HepG2 (cell line): ENCODE measurements around the gene ARTN. TPM values are rescaled to one million over a fixed set of nuclear protein-coding genes. Genes with fewer than 3 reads are reported as not detected.

ENCODE experiments used
- ATAC-seq: fragments of 200-7000 bp; cut with Tn5 transposase; 3 replicates; pipeline ENCODE4 v1.9.1; 2020; ENCODE audit warnings: mild to moderate bottlenecking, moderate library complexity
- BruUV-seq: library from RNA; stranded (reverse); fragments of 400-500 nt; replicated peaks from 2 replicates; lab custom pipeline; 2021; lab: Mats Ljungman, UMichigan
- CTCF ChIA-PET: fragments of 300-600 bp; formaldehyde crosslinking; extraction: SDS; loops from one replicate; lab custom pipeline; 2021; ENCODE audit warnings: low total read pairs, inconsistent platforms, low intra/inter-chr PET ratio; lab: Yijun Ruan, JAX
- POLR2A ChIA-PET: fragments of 350-600 bp; sonication (Branson Sonifier 250); formaldehyde crosslinking; loops from one replicate; lab custom pipeline; 2020; ENCODE audit warnings: antibody characterized with exemption, inconsistent platforms; lab: Yijun Ruan, JAX
- DNase-seq: peaks from one replicate; pipeline ENCODE4 v3.0.0-alpha.2; 2015; ENCODE audit warnings: low spot score
- FAIRE-seq: peaks from 3 replicates; lab custom pipeline; 2011; peaks lifted over from hg19 to GRCh38; lab: Jason Lieb, UNC
- H2AFZ ChIP-seq: one replicate; pipeline ENCODE4 v1.6.1; 2011; ENCODE audit warnings: low read length, inconsistent platforms
- H3K27ac ChIP-seq: fragments of 300-600 bp; 3 replicates; pipeline ENCODE4 v1.8.0; 2011; ENCODE audit warnings: mixed run types, mild to moderate bottlenecking, mixed read lengths, low read length, inconsistent platforms; ENCODE audit not compliant: insufficient read depth; ENCODE audit errors: extremely low read length
- H3K27me3 ChIP-seq, 2 experiments: fragments of 200-600 bp in 1 of 2; 2 replicates in 1 of 2; 3 replicates in 1 of 2; pipeline versions ENCODE4 v1.6.0 to v1.8.0; 2011; ENCODE audit warnings: low read length in 2 of 2, mild to moderate bottlenecking in 2 of 2, moderate library complexity in 2 of 2, inconsistent platforms in 1 of 2; ENCODE audit not compliant: insufficient read depth in 2 of 2, control insufficient read depth in 1 of 2
- H3K36me3 ChIP-seq, 2 experiments: fragments of 200-600 bp in 1 of 2; replicated peaks in 1 of 2; 2 replicates in 1 of 2; 3 replicates in 1 of 2; pipeline versions ENCODE4 v1.5.1 to v1.8.0; 2011; ENCODE audit warnings: low read length in 2 of 2, inconsistent platforms in 1 of 2; ENCODE audit not compliant: insufficient read depth in 2 of 2, control insufficient read depth in 1 of 2
- H3K4me1 ChIP-seq: 2 replicates; pipeline ENCODE4 v1.5.1; 2012; ENCODE audit warnings: low read length, inconsistent platforms; ENCODE audit not compliant: insufficient read depth
- H3K4me2 ChIP-seq: 2 replicates; pipeline ENCODE4 v1.6.0; 2011; ENCODE audit warnings: low read depth, low read length, inconsistent platforms
- H3K4me3 ChIP-seq, 3 experiments: fragments of 200-600 bp in 1 of 3; sonication (generic), shearing (Covaris generic) in 1 of 3; replicated peaks in 1 of 3; 2 replicates each; pipeline ENCODE4 v1.5.1; 2011 to 2016; ENCODE audit warnings: low read length in 3 of 3, inconsistent platforms in 2 of 3, low read depth in 2 of 3, mild to moderate bottlenecking in 2 of 3, control low read depth in 1 of 3, mixed read lengths in 1 of 3; ENCODE audit not compliant: insufficient read depth in 1 of 3
- H3K79me2 ChIP-seq: one replicate; pipeline ENCODE4 v1.6.1; 2011; ENCODE audit warnings: low read length, inconsistent platforms; ENCODE audit not compliant: insufficient read depth
- H3K9ac ChIP-seq: 2 replicates; pipeline ENCODE4 v1.6.0; 2011; ENCODE audit warnings: mild to moderate bottlenecking, low read depth, low read length, inconsistent platforms; ENCODE audit not compliant: insufficient read depth
- H3K9me3 ChIP-seq: 2 replicates; pipeline ENCODE4 v1.5.1; 2012; ENCODE audit warnings: mild to moderate bottlenecking, low read length
- H4K20me1 ChIP-seq: 2 replicates; pipeline ENCODE4 v1.6.0; 2011; ENCODE audit warnings: inconsistent platforms, mild to moderate bottlenecking, low read length, moderate library complexity; ENCODE audit not compliant: insufficient read depth
- ARHGAP35 ChIP-seq: sonication (generic); formaldehyde crosslinking; IDR thresholded peaks from 2 replicates; pipeline ENCODE4 v1.9.0; 2022; ENCODE audit warnings: mild to moderate bottlenecking, inconsistent platforms, moderate library complexity, missing genetic modification reagents, borderline replicate concordance
- CTCF ChIP-seq: sonication (generic); formaldehyde crosslinking; IDR thresholded peaks from 2 replicates; pipeline ENCODE4 v1.5.0; 2020; ENCODE audit warnings: mild to moderate bottlenecking, missing genetic modification reagents, moderate library complexity
- KMT2A ChIP-seq: sonication (generic); formaldehyde crosslinking; IDR thresholded peaks from 2 replicates; pipeline ENCODE4 v1.4.0; 2020; ENCODE audit warnings: missing genetic modification reagents
- LCORL ChIP-seq, 2 experiments: fragments of 450-650 bp in 1 of 2; sonication (generic) in 1 of 2; formaldehyde crosslinking in 1 of 2; IDR thresholded peaks; 2 replicates each; pipeline versions ENCODE4 v1.5.0 to v1.6.1; 2017 to 2020; ENCODE audit warnings: antibody characterized with exemption in 1 of 2, missing genetic modification reagents in 1 of 2
- SMC3 ChIP-seq: IDR thresholded peaks from 2 replicates; pipeline ENCODE4 v1.6.1; 2011; ENCODE audit warnings: low read length, improper control_type of control experiment
- SNRNP70 ChIP-seq: fragments of 200-400 bp; formaldehyde crosslinking; IDR thresholded peaks from 2 replicates; pipeline ENCODE4 v1.6.1; 2017; ENCODE audit warnings: mild to moderate bottlenecking, low read depth, low read length, moderate library complexity
- TBX2 ChIP-seq: sonication (generic); formaldehyde crosslinking; IDR thresholded peaks from 2 replicates; pipeline ENCODE4 v1.5.0; 2020; ENCODE audit warnings: missing genetic modification reagents, mild to moderate bottlenecking, borderline replicate concordance
- TP53 ChIP-seq: sonication (generic); formaldehyde crosslinking; conservative IDR thresholded peaks from 2 replicates; pipeline ENCODE4 v1.4.0; 2020; ENCODE audit warnings: missing genetic modification reagents
- WIZ ChIP-seq: sonication (generic); formaldehyde crosslinking; IDR thresholded peaks from 2 replicates; pipeline ENCODE4 v1.5.1; 2020; ENCODE audit warnings: mild to moderate bottlenecking, missing genetic modification reagents
- ZBTB2 ChIP-seq: sonication (generic); formaldehyde crosslinking; IDR thresholded peaks from 2 replicates; pipeline ENCODE4 v1.8.0; 2022; ENCODE audit warnings: low read depth, missing genetic modification reagents
- ZNF775 ChIP-seq: sonication (generic); formaldehyde crosslinking; IDR thresholded peaks from 2 replicates; pipeline ENCODE4 v1.4.0; 2020; ENCODE audit warnings: missing genetic modification reagents, mild to moderate bottlenecking, moderate library complexity, borderline replicate concordance
- ZNF878 ChIP-seq: sonication (generic); formaldehyde crosslinking; IDR thresholded peaks from 2 replicates; pipeline ENCODE4 v1.8.1; 2023; ENCODE audit warnings: mild to moderate bottlenecking, missing genetic modification reagents, moderate library complexity
- WGBS: methylation state at CpG from one replicate; pipeline ENCODE4 v1.1.6; 2017; ENCODE audit warnings: low lambda C conversion rate; 5-methylcytosine and 5-hydroxymethylcytosine counted together
- in situ Hi-C: cut with HindIII; loops from 2 replicates; pipeline ENCODE4 v1.10.0; 2017; ENCODE audit warnings: low pct_unique_long_range_greater_than_20kb; ENCODE audit not compliant: extremely low pct_ligation_motif_present
- intact Hi-C: fragments of 100-400 bp; cut with micrococcal nuclease; formaldehyde crosslinking; loops from one replicate; pipeline ENCODE4 v1.10.0; 2022; ENCODE audit not compliant: unreplicated experiment
- polyA plus RNA-seq, 8 experiments: library from polyadenylated mRNA; depleted of rRNA in 3 of 8; stranded (reverse) in 7 of 8; unstranded in 1 of 8; fragments of >200 nt; fragmentation: Illumina TruSeq in 4 of 8; extraction: Trizol in 4 of 8; gene quantifications; 2 replicates each; pipeline versions ENCODE4 v1.2.1 to v1.2.3, GENCODE V29; 2011 to 2016; ENCODE audit warnings: low read depth in 4 of 8, missing spikeins in 1 of 8, mixed read lengths in 1 of 8; ENCODE audit not compliant: insufficient read depth in 1 of 8
- total RNA-seq, 5 experiments: library from RNA; depleted of rRNA; stranded (reverse); fragments of >200 nt; fragmentation: Illumina TruSeq; extraction: Trizol; gene quantifications; 2 replicates each; pipeline ENCODE4 v1.2.3, GENCODE V29; 2016; ENCODE audit warnings: low read depth in 1 of 5

ARTN gene
- total and polyA plus RNA-seq, 2 of the 13 experiments (the other 11 are each of a cell fraction or from before 2014, with no cell fraction given), result 0.11 to 0.62 TPM

- Histone ChIP-seq H3K4me3 (no peak overlapping the region), H3K36me3 (no peaks in the 10 kb centered on the region; a peak in 1 of 5 replicates), H4K20me1 (0 out of 2 replicates have a peak, but pooled peaks cover 2% of the 10 kb centered on the region), H3K79me2 (no peaks in the 10 kb centered on the region), H2AFZ (no peak overlapping the region), H3K27me3 (no peaks in the 10 kb centered on the region), H3K9me3 (no peaks in the 10 kb centered on the region), H3K27ac (no peak overlapping the region), H3K4me1 (peaks cover 24% of the 10 kb centered on the region), H3K9ac (no peak overlapping the region), H3K4me2 (no peak overlapping the region)
- no TSS peak for BruUV-seq
- TF ChIP-seq TP53 (CRISPR knock-in tag) (no peak), ZNF878 (CRISPR knock-in tag) (no peak), TBX2 (0 out of 2 replicates have a peak, but pooled peaks have one; percentile 24), ARHGAP35 (CRISPR knock-in tag) (no peak), ZBTB2 (no peak), SMC3 (peak; percentile 29; the same call in 1 of the 2 replicates), LCORL (IDR thresholded peaks at IDR 0.05) (no peak), LCORL (CRISPR knock-in tag; IDR thresholded peaks at IDR 0.05) (no peak), WIZ (no peak), ZNF775 (CRISPR knock-in tag) (no peak), KMT2A (CRISPR knock-in tag) (no peak), SNRNP70 (no peak), CTCF (CRISPR knock-in tag) (peak; percentile 55)
- ChIA-PET POLR2A (interaction anchor here (1.3 to 1.9 kb wide), 3 partner anchors 45 to 280 kb away, joined by 4 to 7 read pairs (median 5); partner anchors contain the start of genes ATP6V0B, KDM4A and ST3GAL3), CTCF (no interaction called here)
- FAIRE-seq, result no peak
- 98% methylated on average over 4 of the region's 10 CpGs for WGBS
- no peak for DNase-seq
- peak; percentile 18; the same call in 2 of the 3 replicates for ATAC-seq
- intact Hi-C loops, result loop anchor here (10.0 kb wide), 1 partner anchor 104 kb away; the partner anchor contains the start of gene SLC6A9
- in situ Hi-C loops, result loop anchor here (5.0 kb wide), 2 partner anchors 173 to 403 kb away; no protein-coding TSS in a partner anchor
These were observed 3.2 kb upstream of the ARTN start for GRCh38 chr1:43930168-43930948.
